Subcutaneous adipose tissue (tissue), 4 donors: ENCODE measurements around the gene CDHR3. TPM values are rescaled to one million over a fixed set of nuclear protein-coding genes. Genes with fewer than 3 reads are reported as not detected.

Experiments used
- CTCF ChIP-seq: fragments of 450-650 bp; IDR thresholded peaks from one replicate; pipeline ENCODE4 v1.5.1; 2016; ENCODE audit warnings: low read depth, mild to moderate bottlenecking, control low read depth, antibody characterized with exemption, moderate library complexity
- total RNA-seq, 4 donors: library from RNA; depleted of rRNA; stranded (reverse); fragments of >200 nt; gene quantifications; one replicate each; pipeline ENCODE4 v1.1.0, GENCODE V29; 2016

CDHR3 gene
- total RNA-seq, 4 donors from 2014 or later, result 6.2 to 33.8 (median 12.0) TPM

- TF ChIP-seq CTCF, result no peak
Observed at GRCh38 chr7:106001196-106001595, 38.1 kb downstream of the CDHR3 start.

- no peak for TF ChIP-seq CTCF
Observed at GRCh38 chr7:106001886-106002285, 38.8 kb downstream of the CDHR3 start.

GRCh38 chr7:106003525-106004064 lies 40.5 kb downstream of the CDHR3 start:
- TF ChIP-seq CTCF, result no peak

GRCh38 chr7:106006906-106007305 lies 43.8 kb downstream of the CDHR3 start:
- TF ChIP-seq CTCF, result no peak

GRCh38 chr7:106009503-106010226 lies 46.6 kb downstream of the CDHR3 start:
- no peak for TF ChIP-seq CTCF

GRCh38 chr7:106010331-106010730 lies 47.3 kb downstream of the CDHR3 start:
- no peak for TF ChIP-seq CTCF

- no peak for TF ChIP-seq CTCF
Observed at GRCh38 chr7:106010866-106011265, 47.8 kb downstream of the CDHR3 start.
